Epithelial cell of esophagus (primary cell): ENCODE measurements around the gene OR2K2.
"Not testable (repeated sequence)": the region's sequence is repeated elsewhere in the genome, so short reads cannot be mapped to it uniquely, and the experiment has no call there.

Source experiments
- DNase-seq: peaks from one replicate; pipeline ENCODE4 v3.0.0; 2010; ENCODE audit warnings: low read depth
- H3K4me3 ChIP-seq: 2 replicates; pipeline ENCODE4 v1.5.1; 2011; ENCODE audit warnings: mild to moderate bottlenecking, low read length, control low read depth
- TF ChIP-seq, protein P1 (sequence below): IDR thresholded peaks from 2 replicates; pipeline ENCODE4 v1.5.1; 2011; ENCODE audit warnings: low read depth, mild to moderate bottlenecking, low read length, control low read depth, inconsistent platforms; ENCODE audit not compliant: insufficient read depth; ENCODE audit errors: missing control alignments

Gene OR2K2

DNA sequence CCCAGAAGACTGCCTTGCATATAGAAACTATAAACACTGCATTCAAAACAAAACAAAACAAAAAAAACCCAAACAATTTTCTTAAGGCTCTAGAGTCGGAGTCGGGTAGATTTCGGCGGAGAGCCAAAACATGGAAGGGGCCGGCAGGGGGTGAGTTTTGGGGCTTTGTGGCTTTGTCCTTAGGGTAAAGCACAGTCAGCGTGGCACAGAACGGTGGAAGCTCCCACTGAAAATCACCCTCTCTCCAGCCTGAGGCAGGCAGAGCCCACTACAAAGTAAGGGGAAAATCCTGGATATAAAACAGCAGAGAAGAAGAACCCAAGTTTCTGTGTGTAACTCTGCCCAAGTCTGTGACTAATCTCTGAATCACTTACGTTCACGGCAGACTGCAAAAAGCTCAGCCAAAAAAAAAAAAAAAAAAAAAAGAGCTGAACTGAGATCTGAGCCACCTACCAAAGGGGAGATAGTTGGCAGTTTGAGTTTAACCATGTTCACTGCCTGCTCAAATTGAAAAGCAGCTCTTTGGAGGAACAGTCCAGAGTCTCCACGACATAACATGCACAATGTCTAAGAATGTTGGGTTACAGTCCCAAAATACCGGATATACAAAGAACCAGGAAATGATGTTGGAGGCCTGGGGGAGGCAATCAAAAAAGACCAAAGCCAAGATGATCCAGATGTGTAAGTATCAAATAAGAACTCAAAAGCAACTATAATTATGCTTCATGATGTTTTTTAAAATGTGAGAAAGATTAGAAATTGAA lies 26.6 kb upstream of the OR2K2 start:
- TF ChIP-seq, protein P1, sequence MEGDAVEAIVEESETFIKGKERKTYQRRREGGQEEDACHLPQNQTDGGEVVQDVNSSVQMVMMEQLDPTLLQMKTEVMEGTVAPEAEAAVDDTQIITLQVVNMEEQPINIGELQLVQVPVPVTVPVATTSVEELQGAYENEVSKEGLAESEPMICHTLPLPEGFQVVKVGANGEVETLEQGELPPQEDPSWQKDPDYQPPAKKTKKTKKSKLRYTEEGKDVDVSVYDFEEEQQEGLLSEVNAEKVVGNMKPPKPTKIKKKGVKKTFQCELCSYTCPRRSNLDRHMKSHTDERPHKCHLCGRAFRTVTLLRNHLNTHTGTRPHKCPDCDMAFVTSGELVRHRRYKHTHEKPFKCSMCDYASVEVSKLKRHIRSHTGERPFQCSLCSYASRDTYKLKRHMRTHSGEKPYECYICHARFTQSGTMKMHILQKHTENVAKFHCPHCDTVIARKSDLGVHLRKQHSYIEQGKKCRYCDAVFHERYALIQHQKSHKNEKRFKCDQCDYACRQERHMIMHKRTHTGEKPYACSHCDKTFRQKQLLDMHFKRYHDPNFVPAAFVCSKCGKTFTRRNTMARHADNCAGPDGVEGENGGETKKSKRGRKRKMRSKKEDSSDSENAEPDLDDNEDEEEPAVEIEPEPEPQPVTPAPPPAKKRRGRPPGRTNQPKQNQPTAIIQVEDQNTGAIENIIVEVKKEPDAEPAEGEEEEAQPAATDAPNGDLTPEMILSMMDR = no peak
- DNase-seq = peak; percentile 84
- H3K4me3 ChIP-seq = no peak overlapping the region

DNA sequence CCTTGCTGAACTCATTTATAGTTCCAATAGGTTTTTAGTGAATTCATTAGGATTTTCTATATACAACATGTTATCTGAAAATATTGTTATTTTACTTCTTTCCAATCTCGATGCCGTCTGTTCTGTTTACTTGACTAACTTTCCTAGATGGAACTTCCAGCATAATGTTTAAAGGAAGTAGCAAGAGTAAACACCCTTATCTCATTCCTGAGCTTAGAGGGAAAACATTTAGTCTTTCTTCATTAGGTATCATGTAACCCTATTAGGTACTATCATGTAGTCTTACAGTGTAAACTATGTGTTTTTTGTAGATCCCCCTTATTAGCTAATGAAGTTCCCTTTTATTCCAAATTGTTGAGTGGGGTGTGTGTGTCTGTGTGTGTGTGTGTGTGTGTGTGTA lies 22.5 kb upstream of the OR2K2 start:
- H3K4me3 ChIP-seq = no peak overlapping the region
- TF ChIP-seq, protein P1 = no peak
- DNase-seq = no peak

DNA sequence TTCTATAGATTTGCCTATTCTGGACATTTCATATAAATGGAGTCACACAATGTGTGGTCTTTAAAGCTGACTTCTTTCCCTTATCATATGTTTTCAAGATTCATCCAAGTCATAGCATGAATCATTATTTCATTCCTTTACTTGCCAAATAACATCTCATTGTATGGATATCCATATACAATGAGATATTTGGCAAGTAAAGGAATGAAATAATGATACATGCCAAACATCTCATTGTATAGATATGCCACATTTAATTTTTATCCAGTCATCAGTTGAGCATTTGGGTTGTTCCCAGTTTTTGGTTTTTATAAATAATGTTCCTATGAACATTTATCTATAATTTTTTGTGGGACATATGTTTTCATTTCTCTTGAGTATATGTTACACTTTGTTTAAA lies 20.5 kb upstream of the OR2K2 start:
- peak; percentile 16 for DNase-seq
- H3K4me3 ChIP-seq = no peak overlapping the region
- TF ChIP-seq, protein P1 = no peak

DNA sequence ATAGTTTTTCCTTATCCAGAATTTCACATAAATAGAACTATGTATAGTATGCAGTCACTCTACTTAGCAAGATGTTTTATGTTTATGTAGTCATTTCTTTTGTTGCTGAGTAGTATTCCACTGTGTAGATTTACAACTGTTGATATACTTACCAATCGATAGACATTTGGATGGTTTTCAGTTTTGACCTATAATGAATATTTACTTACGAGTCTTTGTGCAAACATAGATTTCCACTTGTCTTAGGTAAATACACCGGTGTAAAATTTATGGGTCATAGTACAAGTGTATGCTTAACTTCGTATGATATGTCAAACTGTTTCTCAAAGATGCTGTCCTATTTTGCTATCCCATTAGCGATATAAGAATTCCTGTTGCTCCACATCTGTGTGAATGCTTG lies 19.7 kb upstream of the OR2K2 start:
- TF ChIP-seq, protein P1 = no peak
- no peak for DNase-seq
- no peak overlapping the region for H3K4me3 ChIP-seq

DNA sequence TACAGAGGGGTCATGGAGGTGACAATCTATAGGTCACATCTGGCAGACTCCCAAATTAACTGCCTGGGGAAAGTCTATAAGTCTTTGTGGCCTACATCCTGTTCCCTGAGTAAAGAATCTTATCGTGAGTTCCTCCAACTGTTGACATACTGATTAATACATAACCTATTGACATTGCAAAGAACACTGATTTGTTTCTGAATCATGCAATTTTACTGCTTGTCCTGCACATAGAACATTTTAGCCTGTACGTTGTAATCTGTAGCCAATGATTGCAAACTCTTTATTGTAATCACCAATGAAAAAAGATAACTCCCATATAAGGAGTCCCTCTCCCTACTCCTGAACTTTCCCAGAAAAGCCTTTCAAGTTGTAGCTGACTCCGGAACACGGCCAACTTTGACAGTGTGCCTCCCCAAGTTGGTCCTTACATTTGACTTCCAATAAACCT lies 18.8 kb upstream of the OR2K2 start:
- peak; percentile 58 for DNase-seq
- TF ChIP-seq, protein P1 = no peak
- H3K4me3 ChIP-seq = no peak overlapping the region

DNA sequence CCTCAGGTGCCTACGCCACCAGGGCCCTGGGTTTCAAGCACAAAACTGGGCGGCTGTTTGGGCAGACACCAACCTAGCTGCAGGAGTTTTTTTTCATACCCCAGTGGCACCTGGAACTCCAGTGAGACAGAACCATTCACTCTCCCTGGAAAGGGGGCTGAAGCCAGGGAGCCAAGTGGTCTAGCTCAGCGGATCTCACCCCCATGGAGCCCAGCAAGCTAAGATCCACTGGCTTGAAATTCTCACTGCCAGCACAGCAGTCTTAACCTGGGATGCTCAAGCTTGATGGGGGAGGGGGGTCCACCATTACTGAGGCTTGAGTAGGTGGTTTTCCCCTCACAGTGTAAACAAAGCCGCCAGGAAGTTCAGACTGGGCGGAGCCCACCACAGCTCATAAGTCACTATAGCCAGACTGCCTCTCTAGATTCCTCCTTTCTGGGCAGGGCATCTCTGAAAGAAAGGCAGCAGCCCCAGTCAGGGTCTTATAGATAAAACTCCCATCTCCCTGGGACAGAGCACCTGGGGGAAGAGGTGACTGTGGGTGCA lies 4.4 kb upstream of the OR2K2 start:
- H3K4me3 ChIP-seq = not testable (repeated sequence)
- DNase-seq = peak; percentile 12

DNA sequence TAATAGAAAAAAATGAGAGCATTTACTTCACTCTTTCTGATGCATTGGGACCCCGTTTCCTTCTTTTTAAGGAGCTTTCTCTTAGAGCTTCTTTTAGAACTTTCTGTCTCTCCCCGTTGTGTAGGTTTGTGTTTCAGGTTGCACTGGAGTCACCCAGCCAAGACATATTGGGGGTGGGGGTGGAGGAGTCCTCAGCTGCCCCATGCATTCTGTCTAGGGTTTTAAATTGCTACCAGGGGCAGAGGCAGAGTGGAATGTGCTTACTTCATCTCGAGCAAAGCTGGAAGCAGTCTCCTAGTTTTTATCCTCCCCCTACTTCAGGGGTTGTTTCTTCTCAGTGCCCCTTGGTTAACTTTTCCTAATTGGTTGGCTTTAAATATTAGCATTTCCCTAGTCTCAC lies 9.4 kb downstream of the OR2K2 start:
- no peak overlapping the region for H3K4me3 ChIP-seq
- no peak for DNase-seq
- TF ChIP-seq, protein P1 = no peak
